Heart left ventricle (tissue), 13 donors: ENCODE data around the gene PPT2.

Experiments used
- POLR2A ChIP-seq, 2 donors: fragments of 450-650 bp; IDR thresholded peaks; one replicate each; pipeline ENCODE4 v1.6.1; 2017; ENCODE audit warnings: antibody characterized with exemption in 2 of 2, mild to moderate bottlenecking in 2 of 2, moderate library complexity in 2 of 2
- TF ChIP-seq, protein P1 (sequence below), 12 donors: fragments of 200-600 bp; sonication (generic) in 4 of 12; IDR thresholded peaks; one replicate each; pipeline versions ENCODE4 v1.5.0 to v1.8.0; 2018 to 2022; ENCODE audit warnings: antibody characterized with exemption in 12 of 12, mild to moderate bottlenecking in 5 of 12
- donor health status: ischemic (EF 13 %, LVEDD 7.1; RV severe dilation, severe dysfunction).
- donor health status: DM: no; HTN: yes; CAD: no.
- donor health status: DM: no; HTN: no; CAD: no.
- donor health status: ischemic (EF 25% LVEDD 6.9; RV normal size, moderate dysfunction).
- donor health status: ischemic (EF 25% LVEDD 5.7; RV mildly dilated, moderate dysfunction).
- donor health status: ischemic (EF 35%, LVEDD 5.7; RV mildly dilated, moderate dysfunction).
- donor health status: nonischemic (EF 11% LVEDD 7.7; RV severe dilation, severe dysfunction).
- donor health status: DM: yes; HTN: yes; CAD: no.
- donor health status: PGD.
- donor health status: ischemic (EF 29% LVEDD 5.4; RV normal size, mild dysfunction).
- donor health status: nonischemic (EF 23%, LVEDD 6.1; RV moderate dilation, normal function).

DNA sequence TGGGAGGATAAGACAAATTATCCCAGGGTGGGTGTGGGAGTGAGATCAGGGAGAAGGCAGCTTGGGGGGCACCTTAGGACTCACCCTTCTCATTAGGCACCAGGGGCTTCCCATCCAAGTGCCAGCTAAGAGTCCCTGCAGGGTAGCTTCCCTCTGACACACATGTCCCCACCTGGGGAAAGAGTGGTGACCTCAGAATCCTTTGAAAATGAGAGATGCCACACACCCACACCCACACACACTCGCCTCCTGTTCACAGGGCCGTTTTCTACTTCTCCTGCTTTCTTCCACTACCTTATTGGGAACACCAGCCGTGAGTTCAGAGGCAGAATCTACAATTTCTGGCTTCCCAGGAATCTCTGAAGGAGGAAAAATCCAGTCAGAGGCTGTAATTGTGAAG, 29.1 kb downstream of the PPT2 start:
- TF ChIP-seq POLR2A (IDR thresholded peaks at IDR 0.05) = no peak
- TF ChIP-seq, protein P1, sequence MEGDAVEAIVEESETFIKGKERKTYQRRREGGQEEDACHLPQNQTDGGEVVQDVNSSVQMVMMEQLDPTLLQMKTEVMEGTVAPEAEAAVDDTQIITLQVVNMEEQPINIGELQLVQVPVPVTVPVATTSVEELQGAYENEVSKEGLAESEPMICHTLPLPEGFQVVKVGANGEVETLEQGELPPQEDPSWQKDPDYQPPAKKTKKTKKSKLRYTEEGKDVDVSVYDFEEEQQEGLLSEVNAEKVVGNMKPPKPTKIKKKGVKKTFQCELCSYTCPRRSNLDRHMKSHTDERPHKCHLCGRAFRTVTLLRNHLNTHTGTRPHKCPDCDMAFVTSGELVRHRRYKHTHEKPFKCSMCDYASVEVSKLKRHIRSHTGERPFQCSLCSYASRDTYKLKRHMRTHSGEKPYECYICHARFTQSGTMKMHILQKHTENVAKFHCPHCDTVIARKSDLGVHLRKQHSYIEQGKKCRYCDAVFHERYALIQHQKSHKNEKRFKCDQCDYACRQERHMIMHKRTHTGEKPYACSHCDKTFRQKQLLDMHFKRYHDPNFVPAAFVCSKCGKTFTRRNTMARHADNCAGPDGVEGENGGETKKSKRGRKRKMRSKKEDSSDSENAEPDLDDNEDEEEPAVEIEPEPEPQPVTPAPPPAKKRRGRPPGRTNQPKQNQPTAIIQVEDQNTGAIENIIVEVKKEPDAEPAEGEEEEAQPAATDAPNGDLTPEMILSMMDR (IDR thresholded peaks at IDR 0.05) = no peak
